MCF 10A (cell line): ENCODE results near the gene PRRX2. TPM values are rescaled to one million over a fixed set of nuclear protein-coding genes. Genes with fewer than 3 reads are reported as not detected.

Experiments
- BruUV-seq: library from RNA; stranded (reverse); fragments of 400-500 nt; replicated peaks from 2 replicates; lab custom pipeline; 2021; lab: Mats Ljungman, UMichigan
- CTCF ChIA-PET: fragments of 300-600 bp; sonication (Branson Sonifier 250); formaldehyde crosslinking; extraction: SDS; loops from one replicate; lab custom pipeline; 2021; ENCODE audit warnings: antibody characterized with exemption, inconsistent platforms; lab: Yijun Ruan, JAX
- POLR2A ChIA-PET: fragments of 300-600, 350-650 bp; sonication (Branson Sonifier 250); formaldehyde crosslinking; extraction: SDS; loops from one replicate; lab custom pipeline; 2020; ENCODE audit warnings: antibody characterized with exemption, inconsistent platforms; lab: Yijun Ruan, JAX
- DNase-seq: peaks from one replicate; pipeline ENCODE4 v3.0.0-alpha.2; 2018; ENCODE audit not compliant: unreplicated experiment
- H3K27ac Mint-ChIP-seq: one replicate; pipeline ENCODE4 v1.8.0; 2022; ENCODE audit warnings: mild to moderate bottlenecking, low read depth, mixed read lengths; ENCODE audit not compliant: unreplicated experiment
- H3K27me3 Mint-ChIP-seq: one replicate; pipeline ENCODE4 v1.8.0; 2022; ENCODE audit warnings: mixed read lengths; ENCODE audit not compliant: insufficient read depth, unreplicated experiment
- H3K36me3 Mint-ChIP-seq: one replicate; pipeline ENCODE4 v1.8.0; 2022; ENCODE audit warnings: mild to moderate bottlenecking, moderate library complexity, mixed read lengths; ENCODE audit not compliant: insufficient read depth, unreplicated experiment
- H3K4me1 Mint-ChIP-seq: one replicate; pipeline ENCODE4 v1.8.0; 2022; ENCODE audit warnings: mixed read lengths; ENCODE audit not compliant: insufficient read depth, unreplicated experiment
- H3K4me3 Mint-ChIP-seq: one replicate; pipeline ENCODE4 v1.8.0; 2022; ENCODE audit warnings: mild to moderate bottlenecking, moderate library complexity, mixed read lengths; ENCODE audit not compliant: unreplicated experiment
- H3K9me3 Mint-ChIP-seq: one replicate; pipeline ENCODE4 v1.8.0; 2022; ENCODE audit warnings: mixed read lengths; ENCODE audit not compliant: unreplicated experiment
- intact Hi-C: fragments of 100-400 bp; cut with micrococcal nuclease; formaldehyde crosslinking; loops from 2 replicates; pipeline ENCODE4 v1.14.1; 2022
- total RNA-seq: library from RNA; stranded (reverse); gene quantifications from 2 replicates; pipeline ENCODE4 v1.2.3, GENCODE V29; 2022
- TF ChIP-seq, protein P1 (sequence below): fragments of 200-600 bp; IDR thresholded peaks from one replicate; pipeline ENCODE4 v1.8.0; 2022; ENCODE audit warnings: antibody characterized with exemption, mild to moderate bottlenecking; ENCODE audit not compliant: unreplicated experiment

Gene PRRX2
- total RNA-seq, 1 experiment from 2014 or later: not detected

DNA sequence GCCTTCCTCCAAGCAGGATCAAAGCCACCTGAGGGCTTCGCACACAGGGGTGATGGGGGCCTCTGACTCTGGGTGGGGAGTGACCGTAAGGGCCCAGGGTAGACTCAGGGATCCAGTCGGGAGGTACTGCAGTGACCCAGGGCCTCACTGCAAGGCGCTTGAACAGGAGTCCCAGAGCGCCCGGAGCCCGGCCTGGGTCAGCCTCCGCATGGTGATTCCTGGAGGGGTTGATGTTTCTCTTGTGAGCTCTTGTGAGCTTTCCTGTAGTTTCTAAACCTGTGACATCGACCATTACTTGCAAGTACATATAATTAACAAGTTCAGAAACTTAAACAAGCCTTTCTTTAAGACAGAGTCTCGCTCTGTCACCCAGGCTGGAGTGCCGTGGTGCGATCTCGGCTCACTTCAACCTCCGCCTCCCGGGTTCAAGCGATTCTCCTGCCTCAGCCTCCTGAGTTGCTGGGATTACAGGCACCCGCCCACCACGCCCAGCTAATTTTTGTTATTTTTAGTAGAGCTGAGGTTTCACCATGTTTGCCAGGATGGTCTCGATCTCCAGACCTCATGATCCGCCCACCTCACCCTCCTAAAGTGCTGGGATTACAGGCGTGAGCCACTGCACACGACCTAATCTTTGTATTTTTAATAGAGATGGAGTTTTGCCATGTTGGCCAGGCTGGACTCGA lies 67.6 kb downstream of the PRRX2 start:
- intact Hi-C loops: no loop called here
- Mint-ChIP-seq H3K27me3 (no peaks in the 10 kb centered on the region), H3K36me3 (peaks cover 19% of the 10 kb centered on the region)

DNA sequence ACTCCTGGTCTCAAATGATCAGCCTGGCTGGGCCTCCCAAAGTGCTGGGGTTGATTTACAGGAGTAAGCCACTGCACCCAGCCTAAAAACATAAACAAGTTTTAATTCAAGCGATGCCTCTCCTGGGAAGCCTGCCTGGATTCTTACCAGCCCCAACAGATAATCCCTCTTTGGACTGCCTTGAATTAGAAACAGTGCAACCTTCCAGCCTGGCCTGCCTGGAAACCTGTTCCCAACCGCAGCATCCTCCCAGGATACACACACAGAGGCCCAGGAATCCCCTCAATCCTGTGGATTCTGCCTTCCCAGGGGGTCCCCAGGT lies 68.1 kb downstream of the PRRX2 start:
- Mint-ChIP-seq H3K9me3 (no peaks in the 10 kb centered on the region), H3K27ac (no peak overlapping the region), H3K4me1 (peaks cover 10% of the 10 kb centered on the region), H3K4me3 (no peak overlapping the region), H3K36me3 (peaks cover 24% of the 10 kb centered on the region), H3K27me3 (no peaks in the 10 kb centered on the region)
- TF ChIP-seq, protein P1, sequence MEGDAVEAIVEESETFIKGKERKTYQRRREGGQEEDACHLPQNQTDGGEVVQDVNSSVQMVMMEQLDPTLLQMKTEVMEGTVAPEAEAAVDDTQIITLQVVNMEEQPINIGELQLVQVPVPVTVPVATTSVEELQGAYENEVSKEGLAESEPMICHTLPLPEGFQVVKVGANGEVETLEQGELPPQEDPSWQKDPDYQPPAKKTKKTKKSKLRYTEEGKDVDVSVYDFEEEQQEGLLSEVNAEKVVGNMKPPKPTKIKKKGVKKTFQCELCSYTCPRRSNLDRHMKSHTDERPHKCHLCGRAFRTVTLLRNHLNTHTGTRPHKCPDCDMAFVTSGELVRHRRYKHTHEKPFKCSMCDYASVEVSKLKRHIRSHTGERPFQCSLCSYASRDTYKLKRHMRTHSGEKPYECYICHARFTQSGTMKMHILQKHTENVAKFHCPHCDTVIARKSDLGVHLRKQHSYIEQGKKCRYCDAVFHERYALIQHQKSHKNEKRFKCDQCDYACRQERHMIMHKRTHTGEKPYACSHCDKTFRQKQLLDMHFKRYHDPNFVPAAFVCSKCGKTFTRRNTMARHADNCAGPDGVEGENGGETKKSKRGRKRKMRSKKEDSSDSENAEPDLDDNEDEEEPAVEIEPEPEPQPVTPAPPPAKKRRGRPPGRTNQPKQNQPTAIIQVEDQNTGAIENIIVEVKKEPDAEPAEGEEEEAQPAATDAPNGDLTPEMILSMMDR: no peak
- DNase-seq: no peak
- ChIA-PET CTCF (interaction anchor here (1.8 kb wide), 2 partner anchors 48 to 50 kb away, joined by 4 to 11 read pairs; no protein-coding TSS in a partner anchor), POLR2A (interaction anchor here (0.7 to 2.1 kb wide), 2 partner anchors 44 to 216 kb away, joined by 4 to 11 read pairs; no protein-coding TSS in a partner anchor)
- BruUV-seq: no TSS peak
- intact Hi-C loops: no loop called here

More for the DNA sequence above, 67.6 kb downstream of the PRRX2 start:
- Mint-ChIP-seq H3K27ac (no peak overlapping the region), H3K4me3 (no peak overlapping the region), H3K4me1 (peaks cover 5% of the 10 kb centered on the region), H3K9me3 (no peaks in the 10 kb centered on the region)
- BruUV-seq: no TSS peak
- ChIA-PET CTCF (interaction anchor here (1.8 kb wide), 1 partner anchor 49 kb away, joined by 4 read pairs; no protein-coding TSS in a partner anchor), POLR2A (interaction anchor here (0.7 to 2.1 kb wide), 2 partner anchors 18 to 45 kb away, joined by 3 to 11 read pairs; no protein-coding TSS in a partner anchor)
- TF ChIP-seq, protein P1: no peak
- DNase-seq: no peak

DNA sequence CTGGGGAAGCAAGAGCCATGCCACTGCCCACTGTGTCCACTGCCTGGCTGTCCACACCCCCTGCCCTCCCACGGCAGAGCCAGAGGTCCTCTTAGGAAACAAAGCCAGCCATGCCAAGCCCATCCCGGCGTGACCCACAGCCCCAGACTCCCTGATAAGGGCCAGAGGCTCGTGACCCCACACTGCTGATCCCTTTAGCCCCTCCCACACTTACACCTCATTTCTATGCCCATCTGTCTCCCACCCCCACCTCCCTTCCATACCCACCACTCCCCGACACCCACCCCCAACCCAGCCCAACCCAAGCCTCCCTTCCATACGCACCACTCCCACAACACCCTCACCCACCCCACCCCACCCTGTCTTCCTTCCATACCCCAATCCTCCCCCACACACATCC lies 70.1 kb downstream of the PRRX2 start:
- intact Hi-C loops: no loop called here
- ChIA-PET CTCF (interaction anchor here (1.8 to 5.1 kb wide), 2 partner anchors 9 to 48 kb away, joined by 11 to 34 read pairs; no protein-coding TSS in a partner anchor), POLR2A (interaction anchor here (1.2 to 5.7 kb wide), 3 partner anchors 38 to 47 kb away, joined by 4 to 68 read pairs (median 35); no protein-coding TSS in a partner anchor)
- DNase-seq: no peak
- Mint-ChIP-seq H3K9me3 (no peaks in the 10 kb centered on the region), H3K36me3 (peaks cover 42% of the 10 kb centered on the region), H3K4me1 (peaks cover 21% of the 10 kb centered on the region), H3K4me3 (no peak overlapping the region), H3K27me3 (no peaks in the 10 kb centered on the region), H3K27ac (no peak overlapping the region)
- BruUV-seq: no TSS peak
- TF ChIP-seq, protein P1: no peak

DNA sequence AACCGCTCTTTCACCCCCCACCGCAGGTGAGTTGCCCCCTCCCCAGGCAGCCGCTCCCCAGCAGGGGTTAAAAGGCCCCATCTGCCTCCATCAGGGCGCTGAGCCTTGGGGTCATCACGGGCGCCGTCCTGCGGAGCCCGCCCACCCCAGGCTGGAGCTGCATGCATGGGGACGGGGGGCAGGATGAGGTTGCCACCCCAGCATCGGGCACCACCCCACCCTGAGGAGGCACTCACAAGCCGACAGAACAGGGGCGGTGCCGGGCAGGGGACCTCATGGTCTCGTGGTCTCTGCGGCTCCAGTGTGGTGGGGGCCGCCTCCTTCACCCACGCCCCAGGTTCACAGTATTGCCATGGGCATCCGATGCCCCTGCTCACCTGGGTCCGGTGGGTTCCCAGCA lies 70.9 kb downstream of the PRRX2 start:
- Mint-ChIP-seq H3K4me3 (no peak overlapping the region), H3K9me3 (no peaks in the 10 kb centered on the region), H3K27ac (no peak overlapping the region), H3K4me1 (peaks cover 21% of the 10 kb centered on the region), H3K36me3 (peaks cover 45% of the 10 kb centered on the region), H3K27me3 (no peaks in the 10 kb centered on the region)
- TF ChIP-seq, protein P1: no peak
- ChIA-PET POLR2A (interaction anchor here (1.2 to 5.7 kb wide), 4 partner anchors 14 to 46 kb away, joined by 4 to 68 read pairs (median 20); no protein-coding TSS in a partner anchor), CTCF (interaction anchor here (0.5 to 9.2 kb wide), 6 partner anchors 10 to 630 kb away, joined by 3 to 145 read pairs (median 4); no protein-coding TSS in a partner anchor)
- intact Hi-C loops: no loop called here
- no TSS peak for BruUV-seq
- DNase-seq: no peak
